ENCODE measurements around the gene STX1A.

Gene STX1A

DNA sequence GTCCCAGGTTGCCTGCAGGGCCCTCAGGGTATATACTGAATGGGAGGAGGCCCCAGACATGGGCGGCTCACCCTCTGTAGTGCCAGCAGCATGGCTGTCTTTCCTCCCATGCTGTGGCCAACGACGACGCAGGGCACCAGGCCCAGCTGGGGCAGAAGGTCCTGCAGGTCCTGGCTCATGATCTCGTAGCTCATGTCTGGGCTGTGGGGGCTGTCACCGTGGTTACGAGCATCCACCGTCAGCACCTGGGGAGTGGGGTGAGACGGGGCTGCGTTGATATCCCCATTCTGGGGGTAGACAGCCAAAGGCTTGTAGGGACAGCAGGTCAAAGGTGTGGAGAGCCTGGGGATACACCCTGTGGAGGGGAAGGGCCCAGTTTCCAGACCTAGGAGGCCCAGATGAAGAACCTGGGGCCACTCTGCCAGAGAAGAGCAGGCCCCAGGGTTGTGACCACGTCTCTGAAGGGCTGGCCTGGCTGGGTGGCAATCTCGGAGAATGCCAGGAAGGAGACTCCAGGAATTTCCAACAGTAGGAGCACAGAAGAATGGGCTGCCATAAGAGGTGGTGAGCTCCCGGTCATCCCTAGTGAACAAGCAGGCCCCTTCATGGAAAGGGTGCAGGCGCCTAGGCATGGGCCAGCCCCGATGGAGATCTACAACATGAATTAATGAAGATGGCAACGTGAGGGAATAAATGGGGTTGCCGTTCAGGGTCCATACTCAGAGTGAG, 18.2 kb upstream of the STX1A start:
- DNase-seq: no peak
- Mint-ChIP-seq H3K27me3 (ENCODE audit: low read depth, poor library complexity) (peaks cover 6% of the 10 kb centered on the region), H3K36me3 (ENCODE audit: low read depth) (peaks cover 6% of the 10 kb centered on the region), H3K4me3 (peak overlapping the region; percentile 90), H3K27ac (peak overlapping the region; percentile 88), H3K4me1 (peaks cover 34% of the 10 kb centered on the region), H3K9me3 (no peaks in the 10 kb centered on the region)
- TF ChIP-seq, protein P1, sequence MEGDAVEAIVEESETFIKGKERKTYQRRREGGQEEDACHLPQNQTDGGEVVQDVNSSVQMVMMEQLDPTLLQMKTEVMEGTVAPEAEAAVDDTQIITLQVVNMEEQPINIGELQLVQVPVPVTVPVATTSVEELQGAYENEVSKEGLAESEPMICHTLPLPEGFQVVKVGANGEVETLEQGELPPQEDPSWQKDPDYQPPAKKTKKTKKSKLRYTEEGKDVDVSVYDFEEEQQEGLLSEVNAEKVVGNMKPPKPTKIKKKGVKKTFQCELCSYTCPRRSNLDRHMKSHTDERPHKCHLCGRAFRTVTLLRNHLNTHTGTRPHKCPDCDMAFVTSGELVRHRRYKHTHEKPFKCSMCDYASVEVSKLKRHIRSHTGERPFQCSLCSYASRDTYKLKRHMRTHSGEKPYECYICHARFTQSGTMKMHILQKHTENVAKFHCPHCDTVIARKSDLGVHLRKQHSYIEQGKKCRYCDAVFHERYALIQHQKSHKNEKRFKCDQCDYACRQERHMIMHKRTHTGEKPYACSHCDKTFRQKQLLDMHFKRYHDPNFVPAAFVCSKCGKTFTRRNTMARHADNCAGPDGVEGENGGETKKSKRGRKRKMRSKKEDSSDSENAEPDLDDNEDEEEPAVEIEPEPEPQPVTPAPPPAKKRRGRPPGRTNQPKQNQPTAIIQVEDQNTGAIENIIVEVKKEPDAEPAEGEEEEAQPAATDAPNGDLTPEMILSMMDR (IDR thresholded peaks at IDR 0.05): no peak

DNA sequence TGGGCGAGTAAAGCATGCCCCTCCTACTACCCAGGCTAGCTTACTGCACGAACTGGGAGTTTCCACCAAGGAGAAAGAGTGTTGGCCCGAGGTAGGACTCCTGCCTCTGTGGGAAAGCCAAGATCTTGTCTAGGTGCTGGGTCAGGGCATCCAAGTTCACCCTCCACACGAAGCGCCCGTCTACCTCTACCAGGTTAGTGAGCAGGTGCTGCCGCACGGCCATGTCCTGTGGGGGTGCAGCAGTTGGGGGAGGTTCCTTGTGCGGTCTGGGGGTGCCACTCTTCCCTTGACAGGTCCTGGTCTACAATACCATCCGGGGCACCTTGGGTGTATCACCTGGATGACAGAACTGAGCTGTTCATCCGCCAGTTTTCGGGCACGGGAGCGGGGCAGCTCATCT, 17.4 kb upstream of the STX1A start:
- Mint-ChIP-seq H3K9me3 (no peaks in the 10 kb centered on the region), H3K36me3 (ENCODE audit: low read depth) (peaks cover 6% of the 10 kb centered on the region), H3K27ac (no peak overlapping the region), H3K4me1 (peaks cover 27% of the 10 kb centered on the region), H3K27me3 (ENCODE audit: low read depth, poor library complexity) (peaks cover 6% of the 10 kb centered on the region), H3K4me3 (peak overlapping the region; percentile 90)
- TF ChIP-seq, protein P1 (IDR thresholded peaks at IDR 0.05): no peak
- no peak for DNase-seq

DNA sequence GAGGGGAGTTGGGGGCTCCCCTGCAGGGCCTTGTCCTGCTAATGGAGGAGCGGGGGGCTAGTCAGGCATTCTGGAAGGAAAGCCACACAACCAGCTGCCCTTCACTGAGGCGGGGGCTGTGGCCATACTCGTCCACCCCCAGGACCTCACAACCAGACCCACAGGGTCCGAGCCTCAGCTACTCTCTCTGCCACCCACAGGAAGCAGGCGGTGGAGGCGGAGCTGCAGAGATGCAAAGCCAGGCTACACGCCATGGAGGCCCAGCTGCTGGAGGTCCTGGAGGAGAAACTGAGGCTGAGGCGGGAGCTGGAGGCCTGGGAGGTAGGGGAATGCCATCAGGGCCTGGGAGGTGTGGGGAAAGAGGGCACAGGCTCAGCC, 16.0 kb upstream of the STX1A start:
- TF ChIP-seq, protein P1 (IDR thresholded peaks at IDR 0.05): no peak
- no peak for DNase-seq
- H3K27me3 Mint-ChIP-seq (ENCODE audit: low read depth, poor library complexity): peaks cover 6% of the 10 kb centered on the region
- no peak overlapping the region for H3K27ac Mint-ChIP-seq
- H3K4me1 Mint-ChIP-seq: peaks cover 17% of the 10 kb centered on the region
- H3K4me3 Mint-ChIP-seq: no peak overlapping the region
- H3K36me3 Mint-ChIP-seq (ENCODE audit: low read depth): peaks cover 6% of the 10 kb centered on the region
- H3K9me3 Mint-ChIP-seq: no peaks in the 10 kb centered on the region

DNA sequence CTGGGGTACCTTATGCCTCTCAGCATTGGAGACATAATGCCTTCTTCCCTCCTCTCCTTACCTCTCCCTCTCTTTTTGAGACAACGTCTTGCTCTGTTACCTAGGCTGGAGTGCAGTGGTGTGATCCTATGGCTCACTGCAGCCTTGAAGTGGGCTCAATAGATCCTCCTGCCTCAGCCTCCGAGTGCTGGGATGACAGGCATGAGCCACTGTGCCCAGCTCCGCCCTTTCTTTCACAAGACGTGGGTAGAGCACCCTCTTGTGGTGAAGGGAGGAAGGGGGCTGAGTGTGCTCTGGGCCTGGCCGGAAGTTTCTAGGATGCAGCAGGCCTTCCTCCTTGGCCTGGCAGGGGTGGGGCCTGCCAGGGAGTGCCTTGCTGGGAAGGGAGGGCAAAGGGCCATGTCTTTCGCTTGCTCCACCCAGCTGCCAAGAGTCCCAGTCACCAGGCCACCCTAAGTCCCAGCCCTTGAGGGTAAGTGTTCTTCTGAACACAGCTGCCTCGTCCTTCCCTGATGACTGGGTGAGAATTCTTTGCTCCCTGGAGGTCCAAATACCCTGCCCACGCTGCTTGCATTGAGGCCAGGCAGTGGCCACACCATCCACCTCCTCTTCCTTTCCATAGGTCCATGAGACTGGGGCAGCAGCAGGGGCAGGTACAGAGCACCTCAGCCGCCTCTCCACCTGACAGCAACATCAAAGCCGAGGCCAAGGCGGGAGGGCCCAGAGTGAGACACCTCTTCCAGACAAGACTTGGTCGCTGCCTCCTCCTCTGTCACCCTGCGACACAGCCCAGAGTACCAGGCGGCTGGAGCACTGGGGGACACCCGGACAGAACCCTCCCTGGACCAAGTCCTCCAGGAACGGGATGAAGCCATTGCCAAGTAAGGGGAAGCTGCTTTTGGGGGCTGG, 15.4 kb upstream of the STX1A start:
- no peak overlapping the region for H3K27ac Mint-ChIP-seq
- TF ChIP-seq, protein P1 (IDR thresholded peaks at IDR 0.05): peak; percentile 82

DNA sequence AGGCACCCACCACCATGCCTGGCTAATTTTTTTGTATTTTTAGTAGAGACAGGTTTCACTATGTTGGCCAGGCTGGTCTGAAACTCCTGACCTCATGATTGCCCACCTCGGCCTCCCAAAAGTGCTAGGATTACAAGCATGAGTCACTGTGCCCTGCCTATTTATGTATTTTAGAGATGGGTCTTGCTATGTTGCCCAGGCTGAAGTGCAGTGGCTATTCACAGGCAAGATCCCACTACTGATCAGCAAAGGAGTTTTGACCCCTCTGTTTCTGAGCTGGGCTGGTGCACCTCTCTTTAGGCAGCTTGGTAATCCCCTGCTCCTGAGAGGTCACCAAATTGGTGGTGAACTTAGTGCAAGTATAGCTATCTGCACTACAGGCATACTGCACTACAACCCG, 12.9 kb upstream of the STX1A start:
- Mint-ChIP-seq H3K4me1 (peaks cover 15% of the 10 kb centered on the region), H3K27ac (no peak overlapping the region), H3K36me3 (ENCODE audit: low read depth) (peaks cover 6% of the 10 kb centered on the region), H3K27me3 (ENCODE audit: low read depth, poor library complexity) (peaks cover 6% of the 10 kb centered on the region), H3K9me3 (no peaks in the 10 kb centered on the region), H3K4me3 (no peak overlapping the region)
- no peak for DNase-seq
- TF ChIP-seq, protein P1 (IDR thresholded peaks at IDR 0.05): no peak

More for the DNA sequence above, 15.4 kb upstream of the STX1A start:
- peaks cover 6% of the 10 kb centered on the region for H3K27me3 Mint-ChIP-seq (ENCODE audit: low read depth, poor library complexity)
- no peak overlapping the region for H3K4me3 Mint-ChIP-seq
- peaks cover 6% of the 10 kb centered on the region for H3K36me3 Mint-ChIP-seq (ENCODE audit: low read depth)
- no peaks in the 10 kb centered on the region for H3K9me3 Mint-ChIP-seq
- H3K4me1 Mint-ChIP-seq: peaks cover 17% of the 10 kb centered on the region
- DNase-seq: peak; percentile 80

All from nephron progenitor cell (in vitro differentiated cells).